UCSD-AML1 (cell line): ENCODE measurements around the gene LRMDA.
"Not testable (repeated sequence)": the region's sequence is repeated elsewhere in the genome, so short reads cannot be mapped to it uniquely, and the experiment has no call there.

Experiments
- DNase-seq: peaks from one replicate; lab custom pipeline; 2025; ENCODE audit not compliant: unreplicated experiment; lab: John Stamatoyannopoulos, UW

Gene LRMDA

GRCh38 chr10:76126607-76127527 lies 695.4 kb downstream of the LRMDA start:
- peak; percentile 33 for DNase-seq

GRCh38 chr10:76127984-76128589 lies 696.7 kb downstream of the LRMDA start:
- no peak for DNase-seq

- no peak for DNase-seq
Measured at GRCh38 chr10:76129213-76129612, 697.8 kb downstream of the LRMDA start.

GRCh38 chr10:76130892-76131291 lies 699.5 kb downstream of the LRMDA start:
- no peak for DNase-seq

- DNase-seq = no peak
Measured at GRCh38 chr10:76133597-76134255, 702.3 kb downstream of the LRMDA start.

GRCh38 chr10:76136961-76137360 lies 705.5 kb downstream of the LRMDA start:
- DNase-seq = no peak

GRCh38 chr10:76138286-76138685 lies 706.9 kb downstream of the LRMDA start:
- no peak for DNase-seq

- DNase-seq = no peak
Measured at GRCh38 chr10:76138906-76139305, 707.5 kb downstream of the LRMDA start.

- no peak for DNase-seq
Measured at GRCh38 chr10:76139431-76139830, 708.0 kb downstream of the LRMDA start.

GRCh38 chr10:76141376-76141775 lies 710.0 kb downstream of the LRMDA start:
- DNase-seq = no peak

GRCh38 chr10:76148217-76148616 lies 716.8 kb downstream of the LRMDA start:
- not testable (repeated sequence) for DNase-seq

GRCh38 chr10:76149182-76149581 lies 717.8 kb downstream of the LRMDA start:
- no peak for DNase-seq

GRCh38 chr10:76149602-76150138 lies 718.2 kb downstream of the LRMDA start:
- DNase-seq = no peak

GRCh38 chr10:76150139-76150875 lies 718.9 kb downstream of the LRMDA start:
- peak; percentile 40 for DNase-seq

GRCh38 chr10:76150876-76151288 lies 719.5 kb downstream of the LRMDA start:
- DNase-seq = no peak

GRCh38 chr10:76152186-76152585 lies 720.8 kb downstream of the LRMDA start:
- no peak for DNase-seq

- no peak for DNase-seq
Measured at GRCh38 chr10:76155961-76156360, 724.5 kb downstream of the LRMDA start.

GRCh38 chr10:76160446-76161300 lies 729.2 kb downstream of the LRMDA start:
- no peak for DNase-seq

GRCh38 chr10:76161301-76161582 lies 729.8 kb downstream of the LRMDA start:
- no peak for DNase-seq

- no peak for DNase-seq
Measured at GRCh38 chr10:76168437-76168836, 737.0 kb downstream of the LRMDA start.
